Measurements from ENCODE around the gene ZC2HC1B.

- TF ChIP-seq, protein P1, sequence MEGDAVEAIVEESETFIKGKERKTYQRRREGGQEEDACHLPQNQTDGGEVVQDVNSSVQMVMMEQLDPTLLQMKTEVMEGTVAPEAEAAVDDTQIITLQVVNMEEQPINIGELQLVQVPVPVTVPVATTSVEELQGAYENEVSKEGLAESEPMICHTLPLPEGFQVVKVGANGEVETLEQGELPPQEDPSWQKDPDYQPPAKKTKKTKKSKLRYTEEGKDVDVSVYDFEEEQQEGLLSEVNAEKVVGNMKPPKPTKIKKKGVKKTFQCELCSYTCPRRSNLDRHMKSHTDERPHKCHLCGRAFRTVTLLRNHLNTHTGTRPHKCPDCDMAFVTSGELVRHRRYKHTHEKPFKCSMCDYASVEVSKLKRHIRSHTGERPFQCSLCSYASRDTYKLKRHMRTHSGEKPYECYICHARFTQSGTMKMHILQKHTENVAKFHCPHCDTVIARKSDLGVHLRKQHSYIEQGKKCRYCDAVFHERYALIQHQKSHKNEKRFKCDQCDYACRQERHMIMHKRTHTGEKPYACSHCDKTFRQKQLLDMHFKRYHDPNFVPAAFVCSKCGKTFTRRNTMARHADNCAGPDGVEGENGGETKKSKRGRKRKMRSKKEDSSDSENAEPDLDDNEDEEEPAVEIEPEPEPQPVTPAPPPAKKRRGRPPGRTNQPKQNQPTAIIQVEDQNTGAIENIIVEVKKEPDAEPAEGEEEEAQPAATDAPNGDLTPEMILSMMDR (IDR thresholded peaks at IDR 0.05; ENCODE audit: poor library complexity): no peak
- TF ChIP-seq EZH2phosphoT487 (IDR thresholded peaks at IDR 0.05; ENCODE audit: low read depth, severe bottlenecking, unreplicated experiment): no peak
- no peak for TF ChIP-seq EZH2 (IDR thresholded peaks at IDR 0.05; ENCODE audit: borderline replicate concordance)
Measured at GRCh38 chr6:143864234-143864633, at the start of gene ZC2HC1B.
